Fibroblast of villous mesenchyme (primary cell): ENCODE measurements around the gene ONECUT1. TPM values are rescaled to one million over a fixed set of nuclear protein-coding genes. Genes with fewer than 3 reads are reported as not detected.

ENCODE experiments used
- DNase-seq: peaks from one replicate; pipeline ENCODE4 v3.0.0-alpha.2; 2010; ENCODE audit warnings: low read depth
- H3K4me3 ChIP-seq: 2 replicates; pipeline ENCODE4 v1.5.1; 2011; ENCODE audit warnings: low read depth, mild to moderate bottlenecking, low read length
- CTCF ChIP-seq: IDR thresholded peaks from 2 replicates; pipeline ENCODE4 v1.5.1; 2012; ENCODE audit warnings: low read depth, mild to moderate bottlenecking, low read length; ENCODE audit not compliant: insufficient read depth
- total RNA-seq: library from RNA; depleted of rRNA; stranded (reverse); fragments of >200 nt; gene quantifications from 2 replicates; pipeline ENCODE4 v1.2.3, GENCODE V29; 2012

ONECUT1 gene
- total RNA-seq, 1 donor: not detected

GRCh38 chr15:52796228-52796521, 6.0 kb upstream of the ONECUT1 start:
- no peak for TF ChIP-seq CTCF
- no peak for DNase-seq
- H3K4me3 ChIP-seq: no peak overlapping the region

GRCh38 chr15:52795464-52796227, 5.5 kb upstream of the ONECUT1 start:
- TF ChIP-seq CTCF: no peak
- H3K4me3 ChIP-seq: no peak overlapping the region
- DNase-seq: no peak

- no peak for TF ChIP-seq CTCF
- DNase-seq: no peak
- no peak overlapping the region for H3K4me3 ChIP-seq
Measured at GRCh38 chr15:52794665-52795463, 4.7 kb upstream of the ONECUT1 start.

- TF ChIP-seq CTCF: no peak
- no peak overlapping the region for H3K4me3 ChIP-seq
Measured at GRCh38 chr15:52791776-52792175, 1.6 kb upstream of the ONECUT1 start.

GRCh38 chr15:52790941-52791751, 1.0 kb upstream of the ONECUT1 start:
- DNase-seq: no peak

More at GRCh38 chr15:52791776-52792175, 1.6 kb upstream of the ONECUT1 start:
- DNase-seq: no peak

More at GRCh38 chr15:52790941-52791751, 1.0 kb upstream of the ONECUT1 start:
- TF ChIP-seq CTCF: no peak
- peak overlapping the region; percentile 50 for H3K4me3 ChIP-seq
